HL-60/S4 treated with phorbol 12-myristate 13-acetate at 8.2 ng/mL for 4 days and 3 days (cell line): ENCODE measurements around the gene ITGB1BP1.
"Not testable (repeated sequence)": the region's sequence is repeated elsewhere in the genome, so short reads cannot be mapped to it uniquely, and the experiment has no call there.

Experiments used
- in situ Hi-C: fragments of 300-500 bp; cut with MboI; formaldehyde crosslinking; loops from 2 replicates; pipeline ENCODE4 v1.15.0; 2022; ENCODE audit warnings: low sequenced_read_pairs

ITGB1BP1 gene

DNA sequence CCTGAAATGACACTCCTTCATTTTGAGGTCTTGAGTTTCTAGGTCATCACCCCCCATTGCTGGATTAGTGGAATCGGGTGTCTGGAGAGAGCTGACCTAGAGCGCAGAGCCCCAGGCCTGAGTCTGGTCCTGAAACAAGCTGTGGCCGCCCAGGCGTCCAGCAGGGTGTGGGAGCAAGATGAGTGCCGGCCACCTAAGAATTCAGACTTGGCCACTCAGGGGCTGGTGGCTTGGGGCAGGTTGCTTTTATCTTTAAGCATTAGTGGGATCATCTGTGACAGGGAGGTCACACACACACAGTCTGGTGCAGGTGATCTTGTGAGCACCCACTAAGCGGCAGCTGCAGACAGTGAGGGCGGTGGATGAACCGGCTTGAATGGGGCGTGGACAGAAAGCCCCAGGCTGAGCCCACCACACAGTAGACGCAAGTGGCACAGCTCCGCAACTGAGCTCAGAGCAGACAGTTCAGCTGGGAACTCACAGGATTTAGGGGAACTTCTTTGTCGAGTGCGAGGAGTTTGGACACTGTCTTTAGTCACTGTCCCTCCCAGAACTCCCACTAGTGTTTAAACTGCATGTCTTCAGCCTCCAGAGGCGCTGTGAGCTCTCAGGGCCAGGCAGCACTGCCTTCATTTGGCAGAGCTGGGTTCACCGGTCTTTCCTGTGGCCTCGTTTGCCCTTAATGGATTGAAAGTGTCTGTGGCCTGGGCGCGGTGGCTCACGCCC, 21.5 kb downstream of the ITGB1BP1 start:
- in situ Hi-C loops = no loop called here

GRCh38 chr2:9401059-9401547, 22.2 kb downstream of the ITGB1BP1 start:
- in situ Hi-C loops = no loop called here

GRCh38 chr2:9400268-9401058, 22.9 kb downstream of the ITGB1BP1 start:
- in situ Hi-C loops = no loop called here

DNA sequence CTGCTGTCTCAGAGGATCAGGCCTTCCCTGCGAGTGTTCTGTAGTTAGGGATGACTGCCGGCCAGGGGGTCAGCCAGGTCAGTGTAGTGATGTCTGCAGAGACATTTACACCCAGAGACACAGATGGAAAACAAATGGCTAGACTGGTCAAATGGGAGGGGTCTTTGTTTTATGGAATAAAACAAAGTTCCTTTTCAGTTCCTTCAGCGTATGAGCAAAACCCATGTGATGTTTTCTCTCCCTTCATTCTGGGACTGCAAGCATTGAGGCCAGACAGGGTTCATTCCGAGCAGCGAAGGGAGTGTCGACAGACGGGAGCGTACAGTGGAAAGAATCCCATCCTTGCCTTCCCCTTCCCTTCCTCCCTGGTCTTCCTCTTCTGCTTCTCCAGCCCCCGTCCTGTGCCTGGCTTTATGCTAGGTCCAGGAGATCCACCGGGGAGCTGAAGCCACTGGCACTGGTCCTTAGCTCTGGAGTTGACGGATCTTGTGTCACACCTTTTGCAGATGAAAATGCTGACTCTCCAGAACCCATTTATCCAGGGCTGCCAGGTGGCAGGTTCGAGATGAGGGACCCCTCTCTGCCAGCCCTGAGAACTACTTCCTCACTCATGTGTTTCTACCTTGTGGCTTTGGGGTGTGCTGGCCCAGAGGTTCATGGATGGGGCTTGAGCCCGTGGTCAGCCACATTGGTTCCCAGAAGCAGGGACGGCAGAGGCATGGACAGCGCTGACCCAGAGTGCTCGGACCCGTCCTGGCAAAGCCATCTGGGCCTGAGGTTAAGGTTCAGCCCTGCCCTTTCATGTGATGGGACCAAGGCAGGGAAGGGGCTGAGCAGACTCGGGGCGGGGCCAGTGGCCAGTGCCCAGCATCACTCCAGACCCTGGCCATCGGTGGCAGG, 24.2 kb downstream of the ITGB1BP1 start:
- in situ Hi-C loops = no loop called here

GRCh38 chr2:9398251-9398650, 25.1 kb downstream of the ITGB1BP1 start:
- in situ Hi-C loops = not testable (repeated sequence)

DNA sequence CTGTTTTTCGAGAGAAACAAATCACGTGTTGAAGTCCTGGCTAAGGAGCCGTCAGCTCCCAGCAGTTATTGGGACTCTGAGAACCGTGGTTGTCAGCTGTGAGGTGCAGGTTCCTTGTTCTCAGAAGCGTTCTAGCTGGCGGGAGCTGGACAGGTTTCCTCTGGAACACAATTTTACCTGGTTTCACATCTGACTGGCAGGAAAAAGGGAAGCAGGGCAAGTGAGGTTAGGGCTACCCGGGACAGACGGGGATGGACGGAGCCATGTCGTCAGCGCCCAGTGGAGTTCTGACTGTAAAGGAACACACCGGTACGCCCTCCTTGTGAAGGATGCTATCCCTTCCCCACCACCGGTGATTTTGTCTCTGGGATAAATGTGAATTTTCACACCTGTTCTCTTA, 26.1 kb downstream of the ITGB1BP1 start:
- in situ Hi-C loops = no loop called here

DNA sequence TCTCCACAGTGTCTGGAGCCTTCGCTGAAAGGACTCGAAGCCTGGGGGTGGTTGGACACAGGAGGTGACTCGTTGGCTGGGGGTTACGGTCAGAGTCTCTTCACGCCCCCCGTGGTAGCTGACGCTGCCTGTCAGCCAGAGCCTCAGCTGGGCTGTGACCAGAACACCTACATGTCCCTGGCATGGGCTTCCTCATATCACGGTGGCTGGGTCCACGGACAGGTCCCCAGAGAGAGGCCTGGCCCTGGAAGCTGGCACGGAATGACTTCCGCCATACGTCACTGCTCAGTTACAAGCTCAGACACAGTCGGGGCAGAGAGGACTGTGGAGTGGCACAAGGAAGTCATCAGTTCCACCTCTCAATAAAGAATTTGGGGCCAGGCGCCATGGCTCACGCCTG, 28.5 kb downstream of the ITGB1BP1 start:
- in situ Hi-C loops = no loop called here

DNA sequence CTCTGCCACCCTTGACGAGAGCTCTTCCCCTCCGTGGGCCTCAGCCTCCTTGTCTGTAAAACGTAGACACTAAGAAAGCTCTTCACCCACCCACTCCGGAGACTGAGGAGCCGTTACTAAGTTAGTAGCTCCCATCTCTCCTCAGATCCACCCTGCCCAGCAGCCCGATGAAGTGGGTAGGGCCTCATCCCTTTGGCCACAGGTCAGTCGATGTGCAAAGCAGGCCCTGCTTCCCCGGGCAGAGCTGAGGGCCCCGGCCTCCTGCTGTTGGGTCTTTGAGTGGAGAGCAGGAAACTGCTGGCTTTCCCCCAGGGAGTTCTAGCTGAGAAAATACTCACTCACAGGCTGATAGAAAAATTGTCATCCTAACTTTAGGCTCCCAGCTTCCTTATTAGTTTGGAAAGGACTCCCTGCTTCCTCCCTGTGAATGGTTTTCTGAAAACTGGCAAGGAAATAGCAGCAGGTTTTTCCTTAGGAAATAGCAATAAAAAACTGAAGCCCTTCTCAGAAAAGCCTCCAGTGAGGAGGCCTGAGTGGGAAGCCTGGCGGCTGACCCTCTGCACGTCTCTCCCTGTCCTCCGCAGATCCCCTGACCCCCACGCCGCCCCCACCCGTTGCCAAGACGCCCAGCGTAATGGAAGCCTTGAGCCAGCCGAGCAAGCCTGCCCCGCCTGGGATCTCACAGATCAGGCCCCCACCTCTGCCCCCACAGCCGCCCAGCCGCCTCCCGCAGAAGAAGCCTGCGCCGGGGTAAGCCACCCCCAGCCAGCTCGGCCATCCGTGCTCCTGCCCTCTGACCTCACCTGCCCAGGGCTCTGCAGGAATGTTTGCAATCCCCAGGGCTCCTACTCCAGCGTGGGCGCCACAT, 30.2 kb downstream of the ITGB1BP1 start:
- in situ Hi-C loops = no loop called here

- in situ Hi-C loops = no loop called here
Observed at GRCh38 chr2:9391961-9392720, 31.2 kb downstream of the ITGB1BP1 start.

DNA sequence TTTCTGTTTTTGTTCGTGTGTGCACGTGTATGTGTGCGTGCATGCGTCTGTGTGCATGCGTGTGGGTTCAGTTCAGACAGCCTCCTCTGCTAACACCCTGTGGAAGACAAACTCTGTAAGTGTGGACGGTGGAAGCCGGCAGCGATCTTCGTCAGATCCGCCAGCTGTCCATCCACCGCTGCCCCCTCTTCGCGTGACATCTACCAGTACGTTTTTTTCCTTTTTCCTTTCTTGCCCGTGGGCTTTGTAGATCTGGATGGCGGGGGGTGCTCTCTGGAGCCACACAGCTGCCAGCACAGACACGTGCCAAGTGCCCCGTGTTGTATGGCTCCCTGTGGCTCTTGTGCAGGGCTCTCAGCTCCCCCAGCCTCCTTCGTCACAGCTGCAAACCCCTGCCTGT, 32.3 kb downstream of the ITGB1BP1 start:
- in situ Hi-C loops = no loop called here

GRCh38 chr2:9390151-9390850, 33.0 kb downstream of the ITGB1BP1 start:
- in situ Hi-C loops = no loop called here

- in situ Hi-C loops = no loop called here
Observed at GRCh38 chr2:9388950-9389911, 34.1 kb downstream of the ITGB1BP1 start.

- in situ Hi-C loops = no loop called here
Observed at GRCh38 chr2:9388199-9388681, 35.1 kb downstream of the ITGB1BP1 start.

DNA sequence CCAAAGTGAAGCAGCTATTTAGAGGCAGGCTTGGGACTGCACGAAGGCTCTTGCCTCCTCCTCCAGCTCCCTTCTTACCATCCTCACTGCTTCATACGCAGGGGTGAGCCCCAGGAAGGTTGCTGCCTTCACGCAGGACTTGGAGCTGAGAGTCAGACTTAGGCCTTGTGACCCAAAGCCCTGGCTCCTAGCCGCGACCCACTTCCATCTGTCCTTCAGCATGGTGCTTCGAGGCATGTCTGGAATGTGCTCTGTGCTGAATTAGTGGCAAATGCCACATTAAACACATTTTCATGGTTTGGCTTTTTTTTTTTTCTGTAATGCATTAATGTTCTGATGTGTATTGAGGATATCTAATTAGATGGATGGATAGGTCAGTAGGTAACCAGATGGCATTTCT, 37.5 kb downstream of the ITGB1BP1 start:
- in situ Hi-C loops = no loop called here

GRCh38 chr2:9384521-9384920, 38.8 kb downstream of the ITGB1BP1 start:
- in situ Hi-C loops = no loop called here

- in situ Hi-C loops = no loop called here
Observed at GRCh38 chr2:9382604-9383235, 40.6 kb downstream of the ITGB1BP1 start.
